ENCODE data around the gene ADPGK. TPM values are rescaled to one million over a fixed set of nuclear protein-coding genes. Genes with fewer than 3 reads are reported as not detected.
"Not testable (repeated sequence)": the region's sequence is repeated elsewhere in the genome, so short reads cannot be mapped to it uniquely, and the experiment has no call there.

Gene ADPGK
- total RNA-seq, 3 donors from 2014 or later (not counting 1 experiment from before 2014, with no cell fraction given), result 99.8 to 113 (median 101) TPM

- H3K9me3 ChIP-seq (ENCODE audit: control insufficient read depth, insufficient read depth, low read length), result no peaks in the 10 kb centered on the region
- H3K27me3 ChIP-seq (ENCODE audit: control insufficient read depth, insufficient read depth, low read length), result no peaks in the 10 kb centered on the region
- DNase-seq, result no peak
- H3K27ac ChIP-seq (ENCODE audit: low read length), result no peak overlapping the region
- ATAC-seq, result no peak
- intact Hi-C loops (cut with micrococcal nuclease), result no loop called here
- no peak overlapping the region for H3K4me3 ChIP-seq (ENCODE audit: low read length)
- Mint-ChIP-seq H3K9me3 (no peaks in the 10 kb centered on the region), H3K27me3 (ENCODE audit: low read depth in 2 of 2) (no peaks in the 10 kb centered on the region), H3K4me3 (no peak overlapping the region), H3K27ac (no peak overlapping the region), H3K36me3 (peaks cover 5% of the 10 kb centered on the region), H3K4me1 (peaks cover 16 to 19% of the 10 kb centered on the region in 2 donors)
- H3K36me3 ChIP-seq (ENCODE audit: control insufficient read depth, insufficient read depth, low read length), result peaks cover 20% of the 10 kb centered on the region
- 93% methylated on average over 4 of the region's 4 CpGs for WGBS (ENCODE audit: insufficient coverage)
- no peaks in the 10 kb centered on the region for H3K4me1 ChIP-seq (ENCODE audit: control insufficient read depth, insufficient read depth, low read length)
- no peak for TF ChIP-seq CTCF (IDR thresholded peaks at IDR 0.05)
Measured at GRCh38 chr15:72732516-72732915, 51.0 kb downstream of the ADPGK start.

- TF ChIP-seq CTCF (IDR thresholded peaks at IDR 0.05), result no peak
- H3K36me3 ChIP-seq (ENCODE audit: control insufficient read depth, insufficient read depth, low read length), result peaks cover 19% of the 10 kb centered on the region
- H3K4me1 ChIP-seq (ENCODE audit: control insufficient read depth, insufficient read depth, low read length), result no peaks in the 10 kb centered on the region
- no peaks in the 10 kb centered on the region for H3K27me3 ChIP-seq (ENCODE audit: control insufficient read depth, insufficient read depth, low read length)
- peaks cover 1% of the 10 kb centered on the region for H3K36me3 Mint-ChIP-seq
- no peak overlapping the region for H3K27ac Mint-ChIP-seq
- H3K4me1 Mint-ChIP-seq, result peaks cover 16 to 19% of the 10 kb centered on the region in 2 donors
- H3K27ac ChIP-seq (ENCODE audit: low read length), result no peak overlapping the region
- no peak overlapping the region for H3K4me3 ChIP-seq (ENCODE audit: low read length)
- H3K4me3 Mint-ChIP-seq, result no peak overlapping the region
- H3K9me3 ChIP-seq (ENCODE audit: control insufficient read depth, insufficient read depth, low read length), result no peaks in the 10 kb centered on the region
- DNase-seq (no peak), ATAC-seq (no peak)
- intact Hi-C loops (cut with micrococcal nuclease), result no loop called here
- H3K27me3 Mint-ChIP-seq (ENCODE audit: low read depth in 2 of 2), result no peaks in the 10 kb centered on the region
- H3K9me3 Mint-ChIP-seq, result no peaks in the 10 kb centered on the region
Measured at GRCh38 chr15:72732086-72732485, 51.5 kb downstream of the ADPGK start.

GRCh38 chr15:72728821-72729220 is 54.7 kb downstream of the ADPGK start:
- Mint-ChIP-seq H3K4me3 (no peak overlapping the region), H3K27ac (no peak overlapping the region), H3K27me3 (ENCODE audit: low read depth in 2 of 2) (no peaks in the 10 kb centered on the region), H3K36me3 (no peaks in the 10 kb centered on the region), H3K9me3 (no peaks in the 10 kb centered on the region), H3K4me1 (peaks cover 6 to 10% of the 10 kb centered on the region in 2 donors)
- Histone ChIP-seq H3K4me3 (ENCODE audit: low read length) (no peak overlapping the region), H3K9me3 (ENCODE audit: control insufficient read depth, insufficient read depth, low read length) (no peaks in the 10 kb centered on the region), H3K4me1 (ENCODE audit: control insufficient read depth, insufficient read depth, low read length) (no peaks in the 10 kb centered on the region), H3K27me3 (ENCODE audit: control insufficient read depth, insufficient read depth, low read length) (no peaks in the 10 kb centered on the region), H3K27ac (ENCODE audit: low read length) (no peak overlapping the region), H3K36me3 (ENCODE audit: control insufficient read depth, insufficient read depth, low read length) (peaks cover 9% of the 10 kb centered on the region)
- 89% methylated on average over 1 of the region's 1 CpG for WGBS (ENCODE audit: insufficient coverage)
- DNase-seq (no peak), ATAC-seq (no peak)
- intact Hi-C loops (cut with micrococcal nuclease), result no loop called here
- no peak for TF ChIP-seq CTCF (IDR thresholded peaks at IDR 0.05)

GRCh38 chr15:72728249-72728648 is 55.3 kb downstream of the ADPGK start:
- H3K27me3 Mint-ChIP-seq (ENCODE audit: low read depth in 2 of 2); H3K9me3 Mint-ChIP-seq; H3K4me1 ChIP-seq (ENCODE audit: control insufficient read depth, insufficient read depth, low read length); H3K4me3 ChIP-seq (ENCODE audit: low read length); H3K36me3 Mint-ChIP-seq; DNase-seq; H3K4me3 Mint-ChIP-seq; H3K27me3 ChIP-seq (ENCODE audit: control insufficient read depth, insufficient read depth, low read length); H3K27ac Mint-ChIP-seq; intact Hi-C loops (cut with micrococcal nuclease); H3K27ac ChIP-seq (ENCODE audit: low read length); H3K4me1 Mint-ChIP-seq; ATAC-seq; H3K9me3 ChIP-seq (ENCODE audit: control insufficient read depth, insufficient read depth, low read length); H3K36me3 ChIP-seq (ENCODE audit: control insufficient read depth, insufficient read depth, low read length): not testable (repeated sequence)
- 92% methylated on average over 1 of the region's 1 CpG for WGBS (ENCODE audit: insufficient coverage)
